NCI-H446 (cell line): ENCODE measurements around the gene BRF1.

Experiments
- DNase-seq, 2 experiments: peaks; one replicate each; lab custom pipeline; 2025; lab: John Stamatoyannopoulos, UW

Gene BRF1

GRCh38 chr14:105171004-105171673, 129.7 kb downstream of the BRF1 start:
- no peak for DNase-seq

- no peak for DNase-seq
These were observed 130.8 kb downstream of the BRF1 start for GRCh38 chr14:105169776-105170655.

- DNase-seq: no peak
These were observed 131.8 kb downstream of the BRF1 start for GRCh38 chr14:105168979-105169507.

- DNase-seq: peak in 1 of 2 experiments; percentile 73
These were observed 132.3 kb downstream of the BRF1 start, which contains the start of gene JAG2 for GRCh38 chr14:105168496-105168978. JAG2 (minus strand) TSS chr14:105168776; CDS start chr14:105168420, 356 bp downstream.

GRCh38 chr14:105168093-105168420, 132.7 kb downstream of the BRF1 start:
- no peak for DNase-seq

- peak in 1 of 2 experiments; percentile 63 for DNase-seq
These were observed 133.3 kb downstream of the BRF1 start for GRCh38 chr14:105167303-105168092.

GRCh38 chr14:105166571-105167302, 134.1 kb downstream of the BRF1 start:
- DNase-seq: peak in 1 of 2 experiments; percentile 48

- DNase-seq: no peak
These were observed 134.9 kb downstream of the BRF1 start for GRCh38 chr14:105165761-105166485.

GRCh38 chr14:105165134-105165704, 135.6 kb downstream of the BRF1 start:
- no peak for DNase-seq

GRCh38 chr14:105163040-105163742, 137.6 kb downstream of the BRF1 start:
- no peak for DNase-seq

GRCh38 chr14:105162669-105162979, 138.2 kb downstream of the BRF1 start:
- DNase-seq: no peak

GRCh38 chr14:105161964-105162668, 138.7 kb downstream of the BRF1 start:
- no peak for DNase-seq

GRCh38 chr14:105161309-105161708, 139.5 kb downstream of the BRF1 start:
- no peak for DNase-seq

GRCh38 chr14:105160776-105161175, 140.0 kb downstream of the BRF1 start:
- DNase-seq: no peak

- DNase-seq: no peak
These were observed 141.5 kb downstream of the BRF1 start for GRCh38 chr14:105159344-105159743.
